ENCODE data around the gene KLK1. TPM values are rescaled to one million over a fixed set of nuclear protein-coding genes. Genes with fewer than 3 reads are reported as not detected.

The KLK1 gene
- total RNA-seq, 1 experiment from 2014 or later: 0.31 TPM

DNA sequence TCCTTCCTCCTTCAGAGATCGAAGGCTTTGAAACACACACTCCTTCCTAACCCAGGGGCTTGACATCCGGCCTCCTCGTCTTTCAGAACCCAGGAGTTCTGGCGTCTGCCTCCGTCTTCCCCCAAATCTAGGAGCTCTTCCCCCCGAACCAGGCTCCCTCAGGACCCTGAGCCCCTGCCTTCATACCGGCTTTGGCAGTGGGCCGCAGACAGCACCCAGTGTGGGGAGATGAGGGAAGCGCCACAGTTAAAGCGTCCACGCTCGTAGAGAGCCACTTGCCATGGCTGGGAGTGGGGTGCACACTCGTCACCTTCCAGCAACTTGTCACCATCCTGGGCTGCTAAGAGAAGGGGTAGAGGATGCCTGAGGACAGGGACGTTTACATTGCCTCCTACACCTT, 3.9 kb upstream of the KLK1 start:
- intact Hi-C loops (cut with micrococcal nuclease; ENCODE audit: unreplicated experiment): no loop called here
- H3K9me3 ChIP-seq (ENCODE audit: control insufficient read depth, insufficient read depth, low read depth, low read length): no peaks in the 10 kb centered on the region
- no peak overlapping the region for H3K4me3 ChIP-seq (ENCODE audit: low read depth in 2 of 2, low read length in 2 of 2)
- TF ChIP-seq REST (IDR thresholded peaks at IDR 0.05; ENCODE audit: insufficient read depth in 1 of 2, low read depth in 2 of 2, low read length in 1 of 2) (no peak), CTCF (IDR thresholded peaks at IDR 0.05) (no peak), SIN3A (IDR thresholded peaks at IDR 0.05; ENCODE audit: borderline replicate concordance, insufficient read depth, low read depth, low read length) (no peak), POLR2AphosphoS5 (IDR thresholded peaks at IDR 0.05; ENCODE audit: low read depth, low read length) (no peak), TCF7L2 (IDR thresholded peaks at IDR 0.05; ENCODE audit: low read depth, low read length) (no peak)
- in situ Hi-C loops (cut with HindIII; ENCODE audit: low pct_unique_long_range_greater_than_20kb, low sequenced_read_pairs): no loop called here
- H3K27me3 ChIP-seq (ENCODE audit: control insufficient read depth, insufficient read depth, low read length): no peaks in the 10 kb centered on the region
- DNase-seq (ENCODE audit: low read depth, low spot score) (no peak), ATAC-seq (no peak)
- ChIA-PET POLR2A (no interaction called here), CTCF (no interaction called here)
- no peak overlapping the region for H3K27ac ChIP-seq (ENCODE audit: low read length)
- BruUV-seq (replicated peaks): no TSS peak
- H3K4me1 ChIP-seq (ENCODE audit: control insufficient read depth, insufficient read depth, low read length): no peaks in the 10 kb centered on the region
- no peaks in the 10 kb centered on the region for H3K36me3 ChIP-seq (ENCODE audit: control insufficient read depth, insufficient read depth, low read length)

- H3K27me3 ChIP-seq (ENCODE audit: control insufficient read depth, insufficient read depth, low read length): no peaks in the 10 kb centered on the region
- DNase-seq (ENCODE audit: low read depth, low spot score): no peak
These were observed 3.1 kb upstream of the KLK1 start for GRCh38 chr19:50826492-50827240.

More at GRCh38 chr19:50826492-50827240, 3.1 kb upstream of the KLK1 start:
- in situ Hi-C loops (cut with HindIII; ENCODE audit: low pct_unique_long_range_greater_than_20kb, low sequenced_read_pairs): no loop called here
- H3K9me3 ChIP-seq (ENCODE audit: control insufficient read depth, insufficient read depth, low read depth, low read length): no peaks in the 10 kb centered on the region
- no peak overlapping the region for H3K27ac ChIP-seq (ENCODE audit: low read length)
- ATAC-seq: no peak
- H3K36me3 ChIP-seq (ENCODE audit: control insufficient read depth, insufficient read depth, low read length): no peaks in the 10 kb centered on the region
- TF ChIP-seq REST (IDR thresholded peaks at IDR 0.05; ENCODE audit: insufficient read depth in 1 of 2, low read depth in 2 of 2, low read length in 1 of 2) (no peak), SIN3A (IDR thresholded peaks at IDR 0.05; ENCODE audit: borderline replicate concordance, insufficient read depth, low read depth, low read length) (no peak), POLR2AphosphoS5 (IDR thresholded peaks at IDR 0.05; ENCODE audit: low read depth, low read length) (no peak), CTCF (IDR thresholded peaks at IDR 0.05) (no peak), TCF7L2 (IDR thresholded peaks at IDR 0.05; ENCODE audit: low read depth, low read length) (no peak)
- no peaks in the 10 kb centered on the region for H3K4me1 ChIP-seq (ENCODE audit: control insufficient read depth, insufficient read depth, low read length)
- intact Hi-C loops (cut with micrococcal nuclease; ENCODE audit: unreplicated experiment): no loop called here
- ChIA-PET CTCF (no interaction called here), POLR2A (no interaction called here)
- H3K4me3 ChIP-seq (ENCODE audit: low read depth in 2 of 2, low read length in 2 of 2): no peak overlapping the region
- BruUV-seq (replicated peaks): no TSS peak

Measured in Panc1 (cell line).